Muscle layer of duodenum (tissue), 2 donors: ENCODE results near the gene ZC3H7B.
"Not testable (repeated sequence)": the region's sequence is repeated elsewhere in the genome, so short reads cannot be mapped to it uniquely, and the experiment has no call there.

Experiments
- H3K27ac ChIP-seq: one replicate; pipeline ENCODE4 v1.7.0; 2013; ENCODE audit warnings: mild to moderate bottlenecking, low read length
- H3K27me3 ChIP-seq: one replicate; pipeline ENCODE4 v1.7.0; 2013; ENCODE audit warnings: low read depth, mild to moderate bottlenecking, control low read depth, low read length
- H3K36me3 ChIP-seq, 2 donors: one replicate each; pipeline ENCODE4 v1.7.0; 2013; ENCODE audit warnings: low read length in 2 of 2, control low read depth in 1 of 2, mild to moderate bottlenecking in 1 of 2; ENCODE audit not compliant: insufficient read depth in 2 of 2, control insufficient read depth in 1 of 2
- H3K4me1 ChIP-seq, 2 donors: one replicate each; pipeline ENCODE4 v1.7.0; 2013; ENCODE audit warnings: low read length in 2 of 2, mild to moderate bottlenecking in 2 of 2, control low read depth in 1 of 2, moderate library complexity in 1 of 2; ENCODE audit not compliant: insufficient read depth in 2 of 2, control insufficient read depth in 1 of 2
- H3K4me3 ChIP-seq, 2 donors: one replicate each; pipeline ENCODE4 v1.7.0; 2013; ENCODE audit warnings: low read length in 2 of 2, low read depth in 1 of 2, mild to moderate bottlenecking in 1 of 2
- H3K9me3 ChIP-seq, 2 donors: one replicate each; pipeline ENCODE4 v1.7.0; 2013; ENCODE audit warnings: low read length in 2 of 2, control low read depth in 1 of 2, mild to moderate bottlenecking in 1 of 2; ENCODE audit not compliant: control insufficient read depth in 1 of 2
- donor health status: healthy.

The ZC3H7B gene

GRCh38 chr22:41394012-41394356, 92.7 kb downstream of the ZC3H7B start:
- peaks cover 50 to 63% of the 10 kb centered on the region in 2 donors for H3K36me3 ChIP-seq
- no peaks in the 10 kb centered on the region for H3K9me3 ChIP-seq
- no peak overlapping the region for H3K4me3 ChIP-seq
- no peak overlapping the region for H3K27ac ChIP-seq
- H3K27me3 ChIP-seq: no peaks in the 10 kb centered on the region
- peaks cover 0 to 3% of the 10 kb centered on the region in 2 donors for H3K4me1 ChIP-seq

- Histone ChIP-seq H3K9me3 (no peaks in the 10 kb centered on the region), H3K27me3 (no peaks in the 10 kb centered on the region), H3K4me1 (peaks cover 0 to 3% of the 10 kb centered on the region in 2 donors), H3K27ac (no peak overlapping the region), H3K36me3 (peaks cover 48 to 58% of the 10 kb centered on the region in 2 donors), H3K4me3 (no peak overlapping the region)
Observed at GRCh38 chr22:41395531-41396240, 94.4 kb downstream of the ZC3H7B start.

GRCh38 chr22:41397143-41397811, 96.0 kb downstream of the ZC3H7B start:
- no peaks in the 10 kb centered on the region for H3K9me3 ChIP-seq
- H3K4me3 ChIP-seq: no peak overlapping the region
- H3K4me1 ChIP-seq: peaks cover 0 to 9% of the 10 kb centered on the region in 2 donors
- no peak overlapping the region for H3K27ac ChIP-seq
- no peaks in the 10 kb centered on the region for H3K27me3 ChIP-seq
- peaks cover 43 to 53% of the 10 kb centered on the region in 2 donors for H3K36me3 ChIP-seq

- H3K4me3 ChIP-seq: no peak overlapping the region
- H3K27ac ChIP-seq: no peak overlapping the region
- peaks cover 41 to 53% of the 10 kb centered on the region in 2 donors for H3K36me3 ChIP-seq
- H3K9me3 ChIP-seq: no peaks in the 10 kb centered on the region
- peaks cover 4 to 19% of the 10 kb centered on the region in 2 donors for H3K4me1 ChIP-seq
- H3K27me3 ChIP-seq: no peaks in the 10 kb centered on the region
Observed at GRCh38 chr22:41398921-41399320, 97.6 kb downstream of the ZC3H7B start.

GRCh38 chr22:41401781-41402648, 100.7 kb downstream of the ZC3H7B start:
- Histone ChIP-seq H3K27me3 (no peaks in the 10 kb centered on the region), H3K27ac (peak overlapping the region; percentile 2), H3K4me3 (no peak overlapping the region), H3K4me1 (peaks cover 4 to 22% of the 10 kb centered on the region in 2 donors), H3K9me3 (no peaks in the 10 kb centered on the region), H3K36me3 (peaks cover 15 to 24% of the 10 kb centered on the region in 2 donors)

GRCh38 chr22:41402851-41403250, 101.5 kb downstream of the ZC3H7B start:
- H3K4me3 ChIP-seq, H3K27ac ChIP-seq, H3K9me3 ChIP-seq, H3K27me3 ChIP-seq: not testable (repeated sequence)
- peaks cover 4 to 22% of the 10 kb centered on the region in 2 donors for H3K4me1 ChIP-seq
- H3K36me3 ChIP-seq: peaks cover 7 to 15% of the 10 kb centered on the region in 2 donors

GRCh38 chr22:41403532-41404318, 102.4 kb downstream of the ZC3H7B start:
- no peak overlapping the region for H3K27ac ChIP-seq
- H3K4me1 ChIP-seq: peaks cover 4 to 22% of the 10 kb centered on the region in 2 donors

GRCh38 chr22:41405588-41405987, 104.3 kb downstream of the ZC3H7B start:
- no peak overlapping the region for H3K27ac ChIP-seq
- peaks cover 4 to 31% of the 10 kb centered on the region in 2 donors for H3K4me1 ChIP-seq
- H3K36me3 ChIP-seq: no peaks in the 10 kb centered on the region
- no peaks in the 10 kb centered on the region for H3K27me3 ChIP-seq
- H3K4me3 ChIP-seq: no peak overlapping the region
- H3K9me3 ChIP-seq: no peaks in the 10 kb centered on the region

More at GRCh38 chr22:41403532-41404318, 102.4 kb downstream of the ZC3H7B start:
- Histone ChIP-seq H3K9me3 (no peaks in the 10 kb centered on the region), H3K36me3 (peaks cover 0 to 7% of the 10 kb centered on the region in 2 donors), H3K4me3 (no peak overlapping the region), H3K27me3 (no peaks in the 10 kb centered on the region)

GRCh38 chr22:41406410-41406809, 105.1 kb downstream of the ZC3H7B start:
- Histone ChIP-seq H3K4me1 (peaks cover 4 to 39% of the 10 kb centered on the region in 2 donors), H3K27me3 (no peaks in the 10 kb centered on the region), H3K4me3 (no peak overlapping the region), H3K27ac (no peak overlapping the region), H3K36me3 (no peaks in the 10 kb centered on the region), H3K9me3 (no peaks in the 10 kb centered on the region)

GRCh38 chr22:41407433-41407832, 106.1 kb downstream of the ZC3H7B start:
- Histone ChIP-seq H3K4me1 (peaks cover 5 to 42% of the 10 kb centered on the region in 2 donors), H3K4me3 (no peak overlapping the region), H3K27me3 (no peaks in the 10 kb centered on the region), H3K36me3 (no peaks in the 10 kb centered on the region), H3K27ac (no peak overlapping the region), H3K9me3 (no peaks in the 10 kb centered on the region)
